SK-MEL-5 (cell line): ENCODE results near the gene CTNNAL1. TPM values are rescaled to one million over a fixed set of nuclear protein-coding genes. Genes with fewer than 3 reads are reported as not detected.
"Not testable (repeated sequence)": the region's sequence is repeated elsewhere in the genome, so short reads cannot be mapped to it uniquely, and the experiment has no call there.

Experiments used
- DNase-seq: peaks from one replicate; pipeline ENCODE4 v3.0.0-alpha.2; 2016; ENCODE audit warnings: low read depth, low spot score
- in situ Hi-C: cut with HindIII; loops from 2 replicates; pipeline ENCODE4 v1.10.0; 2016; ENCODE audit warnings: low sequenced_read_pairs, high pct_unique_total_duplicates, low pct_unique_long_range_greater_than_20kb
- total RNA-seq: library from RNA; depleted of rRNA; stranded (reverse); fragments of >200 nt; shearing (Covaris generic); gene quantifications from 2 replicates; pipeline ENCODE4 v1.2.3, GENCODE V29; 2014

The CTNNAL1 gene
- total RNA-seq, 1 experiment from 2014 or later: 61.6 TPM

DNA sequence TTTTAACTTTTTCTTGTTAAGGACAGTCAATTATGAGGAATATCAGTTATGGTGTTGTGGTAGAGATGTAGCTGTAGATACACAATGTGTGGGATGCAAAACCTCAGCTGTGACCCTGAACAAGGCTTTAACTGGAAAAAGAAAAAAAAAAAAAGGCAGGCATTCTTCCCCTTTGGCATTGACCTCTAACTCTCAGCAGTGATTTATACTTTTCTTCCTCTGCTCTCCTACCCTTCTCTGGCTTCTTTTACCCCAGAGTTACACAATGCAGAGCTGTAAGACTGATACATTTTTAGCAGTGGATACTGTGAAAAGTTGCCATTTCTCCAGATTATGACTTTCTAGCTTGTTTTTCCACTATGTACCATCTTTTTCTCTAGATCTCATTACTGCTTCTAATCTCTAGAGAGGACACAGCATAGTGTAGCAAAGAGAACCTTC lies 2.0 kb downstream of the CTNNAL1 start:
- in situ Hi-C loops: no loop called here
- DNase-seq: no peak

DNA sequence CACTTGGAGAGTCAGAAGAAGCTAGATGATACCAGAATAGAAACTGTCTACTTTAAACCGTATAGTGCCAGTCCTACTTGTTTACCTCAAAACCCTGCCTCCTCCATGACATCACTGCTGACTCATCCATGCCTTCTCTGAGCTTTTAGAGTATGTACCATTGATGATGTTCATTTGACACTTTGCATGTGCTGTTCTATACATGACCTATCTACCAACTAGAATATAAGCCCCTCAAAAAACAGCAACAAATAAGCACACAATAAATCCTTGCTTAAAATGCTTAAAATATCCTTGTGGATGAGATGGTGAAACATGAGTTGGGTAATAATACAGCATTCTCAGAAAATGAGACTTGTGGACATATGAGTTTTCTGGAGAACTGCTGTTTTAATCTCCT lies 2.6 kb downstream of the CTNNAL1 start:
- in situ Hi-C loops: no loop called here
- peak; percentile 58 for DNase-seq

DNA sequence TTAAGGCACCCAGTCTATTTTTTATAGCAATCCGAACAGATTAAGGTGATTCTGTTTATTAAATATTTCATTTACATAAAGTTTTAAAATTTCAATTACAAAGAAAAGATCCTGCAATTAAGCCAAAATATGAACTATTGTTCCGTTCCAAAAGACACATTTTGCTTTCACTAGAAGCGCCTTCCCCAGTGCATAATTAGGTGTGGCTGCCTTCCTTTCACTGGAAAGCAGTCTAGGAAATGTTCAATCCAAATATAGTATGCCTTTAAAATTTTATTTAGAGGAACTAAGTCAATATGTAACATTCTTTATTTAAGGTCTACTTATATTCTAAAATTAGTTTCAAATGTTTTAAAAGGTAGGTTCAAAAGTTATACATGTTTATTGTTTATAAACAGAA lies 7.6 kb downstream of the CTNNAL1 start:
- DNase-seq: no peak
- in situ Hi-C loops: no loop called here

DNA sequence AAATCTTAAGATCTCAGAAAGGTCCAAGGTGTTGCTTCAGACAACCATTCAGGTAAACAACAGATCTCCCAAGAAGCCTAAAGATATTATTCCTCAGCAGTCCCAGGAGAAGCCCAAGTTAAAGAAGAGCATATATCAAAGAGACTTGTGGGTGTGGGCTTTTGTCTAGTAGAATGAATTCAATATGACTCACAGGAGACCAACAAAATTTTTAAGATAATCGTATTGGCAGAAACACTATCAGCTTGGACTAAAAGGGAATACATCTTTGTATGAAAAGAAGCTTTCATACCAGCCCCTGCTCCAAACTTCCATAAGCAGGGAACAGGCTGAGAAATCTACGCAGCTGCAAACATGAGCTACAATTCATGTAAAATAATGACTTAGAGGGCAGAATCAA lies 10.2 kb downstream of the CTNNAL1 start:
- no peak for DNase-seq
- in situ Hi-C loops: no loop called here

DNA sequence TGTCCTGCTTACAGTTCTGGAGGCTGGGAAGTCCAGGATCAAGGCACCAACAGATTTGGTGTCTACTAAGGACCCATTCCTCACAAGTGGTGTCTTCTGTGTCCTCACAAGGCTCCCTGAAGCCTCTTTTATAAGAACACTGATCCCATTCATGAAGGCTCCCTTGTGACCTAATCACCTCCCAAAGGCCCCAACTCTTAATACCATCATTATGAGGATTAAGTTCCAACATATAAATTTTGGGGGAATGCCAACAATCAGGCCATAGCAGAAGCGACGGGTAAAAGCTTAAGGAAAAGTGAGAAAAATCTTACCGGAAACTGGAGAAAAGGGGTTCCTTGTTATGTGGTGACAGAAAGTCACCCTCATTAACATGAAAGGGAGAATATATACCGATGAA lies 11.2 kb downstream of the CTNNAL1 start:
- peak; percentile 94 for DNase-seq
- in situ Hi-C loops: no loop called here

DNA sequence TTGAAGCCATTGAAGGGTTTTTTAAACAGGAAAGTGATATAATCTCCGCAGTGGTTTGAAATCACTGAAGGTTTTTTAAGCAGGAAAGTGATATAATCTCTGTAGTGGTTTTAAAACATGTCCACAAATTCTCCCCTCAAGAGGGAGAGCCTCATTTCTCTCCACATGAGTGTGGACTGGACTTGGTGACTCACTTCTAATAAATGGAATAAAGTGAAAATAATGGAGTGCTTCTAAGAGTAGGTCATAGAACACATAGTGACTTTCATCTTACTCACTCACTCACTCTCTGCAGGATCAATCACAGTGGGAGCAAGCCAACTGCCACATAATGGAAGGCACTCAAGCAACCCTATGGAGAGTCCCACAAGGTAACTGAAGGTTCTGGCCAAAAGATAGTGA lies 12.0 kb downstream of the CTNNAL1 start:
- peak; percentile 30 for DNase-seq
- in situ Hi-C loops: no loop called here

DNA sequence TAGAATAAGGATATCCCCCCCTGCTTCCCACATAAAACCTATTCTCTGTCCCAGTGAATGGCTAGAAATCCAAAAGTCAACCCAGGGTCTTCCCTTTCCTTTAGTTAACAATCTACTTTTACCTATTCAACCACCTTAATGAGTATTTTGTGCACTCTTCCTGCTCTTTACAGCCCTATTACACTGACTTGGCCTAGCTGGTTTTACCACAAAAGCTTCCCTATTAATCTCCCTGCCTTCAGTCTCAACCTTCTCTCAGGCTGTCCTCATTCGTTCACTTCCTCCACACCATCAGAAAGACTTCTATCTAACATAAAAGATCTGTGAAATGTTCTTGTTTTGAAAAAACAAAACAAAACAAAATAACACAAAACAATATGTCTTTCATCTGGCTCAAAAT lies 16.2 kb downstream of the CTNNAL1 start:
- in situ Hi-C loops: no loop called here
- DNase-seq: no peak

DNA sequence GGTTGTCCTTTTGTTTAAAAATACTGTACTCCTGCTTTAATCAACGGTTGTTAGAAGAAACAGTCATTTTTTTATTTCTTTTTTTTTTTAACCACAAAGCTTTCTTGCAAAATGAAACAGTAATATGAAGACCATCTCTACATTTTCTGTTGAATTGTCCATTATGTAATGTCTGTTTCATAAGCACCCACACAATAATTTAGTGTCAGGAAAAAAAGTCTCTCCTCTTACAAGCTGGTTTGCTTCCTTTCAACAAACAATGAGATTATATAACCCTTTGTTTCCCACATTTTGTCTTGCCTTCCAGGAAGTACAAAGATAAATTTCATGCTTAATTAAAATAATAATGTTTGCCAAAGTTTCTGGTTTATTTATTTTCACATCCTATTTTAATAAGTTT lies 16.7 kb downstream of the CTNNAL1 start:
- in situ Hi-C loops: no loop called here
- no peak for DNase-seq

DNA sequence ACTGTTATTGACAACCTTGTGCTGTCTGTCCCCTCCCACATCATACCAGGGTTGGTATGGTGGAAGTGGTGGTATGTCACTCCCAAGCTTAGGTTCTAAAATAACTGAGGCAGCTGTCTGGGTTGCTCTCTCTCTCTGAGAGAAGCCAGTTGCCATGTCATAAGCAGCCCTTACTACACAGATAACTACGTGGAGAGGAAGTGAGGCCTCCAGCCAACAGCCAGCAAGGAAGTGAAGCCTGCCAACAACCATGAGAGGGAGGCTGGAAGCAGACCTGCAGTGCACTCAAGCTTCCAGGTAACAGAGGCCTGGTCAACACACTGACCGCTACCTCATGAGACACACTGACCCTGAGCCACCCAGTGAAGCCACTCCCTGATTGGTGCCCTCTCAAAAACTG lies 18.6 kb downstream of the CTNNAL1 start:
- no peak for DNase-seq
- in situ Hi-C loops: no loop called here

DNA sequence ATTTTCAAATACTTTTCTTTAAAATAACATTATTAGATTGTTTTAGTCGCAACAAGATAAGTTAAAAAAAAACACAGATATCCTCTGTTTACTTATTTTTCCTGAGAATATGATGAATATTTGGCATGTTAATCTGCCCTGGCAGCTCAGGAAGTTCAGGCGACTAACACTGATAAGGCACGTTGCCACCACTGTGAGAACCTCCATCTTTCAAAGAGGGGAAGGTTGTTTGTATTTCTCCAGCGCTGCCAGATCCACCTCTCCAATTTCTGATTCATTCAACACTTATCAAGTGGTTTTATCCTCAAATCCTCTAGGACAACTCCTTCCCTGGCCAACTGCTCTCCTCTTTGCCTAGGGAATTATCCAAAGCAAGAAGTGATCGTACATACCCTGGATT lies 21.8 kb downstream of the CTNNAL1 start:
- in situ Hi-C loops: no loop called here
- no peak for DNase-seq

DNA sequence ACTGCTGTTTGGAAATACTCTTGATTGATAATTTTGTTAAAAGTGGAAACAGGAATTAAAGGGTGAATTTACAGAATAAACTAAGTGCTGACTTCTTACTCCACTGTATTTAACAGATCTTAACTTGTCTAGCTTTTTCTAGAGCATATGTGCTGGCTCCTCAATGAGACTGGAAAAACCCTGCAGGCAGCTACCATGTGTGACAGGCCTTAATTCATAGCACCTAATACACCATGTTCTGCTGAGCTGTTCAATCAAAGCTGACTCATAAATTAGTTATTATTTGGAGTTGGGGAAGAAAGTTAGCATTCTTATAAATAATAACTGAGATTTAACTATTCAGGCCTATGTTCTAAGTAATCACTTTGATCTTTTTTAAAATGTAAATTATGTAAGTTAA lies 29.4 kb downstream of the CTNNAL1 start:
- DNase-seq: no peak
- in situ Hi-C loops: no loop called here

DNA sequence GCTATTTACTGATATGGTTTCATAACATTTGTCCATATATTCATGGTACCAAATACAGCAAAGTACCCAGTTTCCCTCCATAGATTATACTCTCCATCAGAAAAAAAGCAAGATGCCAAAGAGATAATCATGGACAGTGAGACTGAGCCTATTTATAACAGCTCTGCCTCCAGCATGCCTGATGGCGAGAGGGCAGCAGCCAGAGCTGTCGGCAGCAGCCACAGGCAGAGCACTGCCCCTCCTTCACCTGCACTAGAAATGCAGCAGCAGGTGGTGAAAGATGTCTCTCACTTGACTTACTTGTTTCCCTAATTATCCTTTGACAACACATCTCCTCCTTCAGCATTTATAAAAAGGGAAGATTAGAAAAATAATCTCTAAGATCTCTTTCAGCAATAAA lies 32.4 kb downstream of the CTNNAL1 start:
- in situ Hi-C loops: no loop called here
- no peak for DNase-seq

DNA sequence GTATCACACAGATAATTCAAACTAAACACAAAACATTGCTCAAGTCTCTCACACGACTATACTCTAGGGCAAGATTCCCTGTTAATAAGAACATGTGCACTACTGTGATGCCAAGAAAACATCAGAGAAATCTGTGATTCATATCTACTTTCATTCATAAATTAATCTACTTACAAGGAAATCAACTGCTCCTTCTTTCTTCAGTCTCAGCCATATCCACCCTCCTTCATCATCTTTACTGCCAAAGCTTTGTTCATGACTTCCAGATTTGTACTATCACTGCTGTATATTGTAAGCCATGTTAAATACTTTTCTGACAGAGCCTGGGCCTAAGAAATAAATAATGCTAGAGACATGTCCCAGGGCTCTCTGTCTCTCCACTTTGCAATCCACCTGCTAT lies 35.1 kb downstream of the CTNNAL1 start:
- in situ Hi-C loops: no loop called here
- DNase-seq: no peak

DNA sequence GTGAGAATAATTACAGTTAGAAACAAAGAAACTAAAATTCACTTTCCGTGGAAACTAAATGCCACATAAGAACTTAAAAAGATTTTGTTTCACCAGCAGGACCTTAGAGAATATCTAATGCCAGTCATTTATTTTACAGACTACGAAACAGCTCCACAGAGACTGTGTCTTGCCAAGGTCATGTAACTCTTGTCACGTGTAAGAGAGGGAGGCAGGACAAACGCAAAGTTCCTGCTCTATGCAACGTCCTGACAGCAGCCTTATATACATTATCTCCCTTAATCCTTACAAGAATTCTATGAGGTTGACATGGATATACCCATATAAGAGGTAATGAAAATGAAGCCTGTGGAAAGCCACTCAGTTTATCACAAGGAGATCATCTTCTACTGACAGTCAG lies 39.4 kb downstream of the CTNNAL1 start:
- in situ Hi-C loops: no loop called here
- DNase-seq: no peak

DNA sequence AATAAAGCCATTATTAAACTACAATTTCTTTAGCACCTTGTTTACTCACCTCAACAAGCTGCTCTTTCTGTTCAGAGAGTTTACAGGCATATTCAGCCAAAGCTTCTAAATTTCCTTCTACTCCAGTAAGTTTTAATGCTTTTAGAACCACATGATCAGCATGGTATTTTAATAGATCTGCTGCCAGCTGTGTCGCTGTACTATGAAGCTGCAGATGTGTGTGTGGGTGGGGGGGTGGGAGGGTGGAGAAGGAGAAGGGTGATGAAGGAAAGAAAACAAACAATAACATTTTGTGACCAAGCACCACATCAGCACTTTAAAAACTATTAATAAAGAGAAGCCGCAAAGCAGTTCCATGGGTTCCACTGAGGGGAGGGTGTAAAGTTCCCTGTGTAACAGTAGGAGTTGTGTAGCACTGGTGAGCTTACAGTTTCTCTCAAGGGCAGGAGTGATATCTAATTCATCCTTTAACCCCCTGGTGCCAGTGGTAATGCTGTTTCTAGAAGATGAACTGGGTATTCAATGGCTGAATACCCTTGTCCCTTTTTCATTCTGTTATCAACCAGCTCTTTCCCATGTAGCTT lies 40.6 kb downstream of the CTNNAL1 start:
- no peak for DNase-seq
- in situ Hi-C loops: no loop called here

DNA sequence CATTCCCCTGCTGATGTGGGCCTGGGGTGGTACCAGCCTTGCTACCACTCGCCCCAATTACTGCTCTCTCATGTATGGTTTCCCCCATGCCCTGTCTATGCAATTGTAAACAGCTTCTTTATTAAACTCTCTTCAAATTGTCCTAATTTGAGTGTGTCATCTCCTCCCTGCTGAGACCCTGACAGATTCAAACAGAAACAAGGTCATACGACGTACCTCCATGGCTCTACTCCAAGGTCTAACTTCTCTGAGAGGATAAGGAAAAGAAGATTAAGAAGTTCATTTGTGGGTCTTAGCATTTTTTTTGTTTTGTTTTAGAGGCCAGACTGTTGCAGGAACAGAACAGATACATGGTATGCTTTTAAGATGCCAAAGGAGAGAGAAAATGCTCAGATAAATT lies 41.1 kb downstream of the CTNNAL1 start:
- in situ Hi-C loops: no loop called here

DNA sequence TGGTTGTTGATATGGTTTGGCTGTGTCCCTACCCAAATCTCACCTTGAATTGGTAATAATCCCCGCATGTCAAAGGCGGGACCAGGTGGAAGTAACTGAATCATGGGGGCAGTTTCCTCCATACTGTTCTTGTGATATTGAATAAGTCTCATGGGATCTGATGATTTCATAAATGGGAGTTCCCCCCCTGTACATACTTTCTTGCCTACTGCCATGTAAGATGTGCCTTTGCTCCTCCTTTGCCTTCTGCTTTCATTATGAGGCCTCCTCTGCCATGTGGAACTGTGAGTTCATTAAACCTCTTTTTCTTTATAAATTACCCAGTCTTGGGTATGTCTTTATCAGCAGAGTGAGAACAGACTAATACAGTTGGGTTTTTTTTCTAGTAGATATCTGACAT lies 41.9 kb downstream of the CTNNAL1 start:
- DNase-seq, in situ Hi-C loops: not testable (repeated sequence)

More for the DNA sequence above, 41.1 kb downstream of the CTNNAL1 start:
- no peak for DNase-seq

DNA sequence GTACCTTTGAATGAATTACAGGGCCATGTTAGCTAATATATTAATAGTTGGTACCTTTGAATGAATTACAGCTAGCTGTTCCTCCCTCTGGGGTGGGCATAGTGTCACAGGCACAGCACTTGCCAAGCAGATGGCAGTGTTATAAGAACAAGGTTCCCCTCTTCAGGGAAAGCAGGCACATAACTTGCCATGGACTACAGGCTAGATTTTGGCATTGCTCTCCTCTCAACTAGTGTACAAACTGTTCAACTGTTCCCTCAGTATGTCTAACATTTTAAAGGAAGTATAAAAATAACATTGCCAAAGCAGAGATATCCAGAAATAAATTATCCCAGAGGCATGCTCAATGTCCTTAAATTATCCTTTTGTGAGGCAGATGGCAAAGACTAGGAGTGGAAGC lies 45.4 kb downstream of the CTNNAL1 start:
- in situ Hi-C loops: no loop called here
- DNase-seq: no peak

DNA sequence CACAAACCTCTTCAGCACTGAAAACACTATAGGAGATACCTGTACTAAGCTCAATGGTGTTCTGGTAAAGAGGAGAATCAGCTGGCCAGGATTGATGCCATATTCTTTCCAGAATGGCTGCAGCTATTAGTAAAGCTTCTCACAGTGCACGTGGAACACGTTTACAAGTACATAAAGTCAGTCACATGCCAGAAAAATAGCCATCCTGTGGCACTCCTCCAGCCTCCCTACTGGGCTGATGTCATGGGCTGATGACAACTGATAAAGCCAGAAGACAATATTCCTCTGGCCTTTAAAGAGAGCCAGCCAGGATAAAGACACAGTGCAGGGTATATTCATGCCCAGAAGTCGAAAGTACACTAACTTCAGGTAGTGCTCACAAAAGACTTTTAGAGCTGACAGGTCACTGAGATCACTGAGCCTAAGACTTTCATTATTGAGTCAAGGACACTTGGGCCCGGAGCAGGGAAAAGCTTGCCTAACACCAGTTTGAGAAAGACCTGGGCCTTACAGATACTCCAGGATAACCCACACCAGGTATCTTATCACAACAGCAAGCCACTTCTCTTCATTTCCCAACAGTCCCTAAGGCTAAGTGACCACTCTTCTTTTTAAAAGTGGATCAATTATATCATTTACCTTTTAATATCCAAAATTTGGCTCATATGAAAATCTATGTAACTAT lies 49.7 kb downstream of the CTNNAL1 start:
- in situ Hi-C loops: no loop called here
- peak; percentile 10 for DNase-seq

DNA sequence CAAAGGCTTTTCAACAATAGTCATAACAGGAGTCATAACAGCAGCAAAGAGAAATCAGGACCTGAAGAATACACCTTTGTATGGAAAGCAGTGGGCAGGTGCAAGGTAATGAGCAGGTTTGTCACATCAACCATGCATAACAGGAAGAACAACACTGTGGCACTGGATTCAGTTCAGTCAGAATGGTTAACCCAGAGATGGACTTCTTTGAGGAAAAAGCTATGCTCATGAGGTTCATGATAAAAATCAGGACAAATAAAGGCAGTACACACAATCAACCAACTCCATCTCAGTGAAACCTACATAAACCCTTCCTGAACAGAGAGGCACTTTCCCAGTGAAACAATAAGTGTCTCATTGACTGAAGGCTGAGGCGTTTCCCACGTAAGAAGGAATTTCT lies 52.1 kb downstream of the CTNNAL1 start:
- in situ Hi-C loops: no loop called here
- DNase-seq: no peak
